Stimulated activated CD8-positive, alpha-beta memory T cell treated with anti-CD3 and anti-CD28 coated beads, Interleukin-4, amount 100 ng/mL, for 24 hours (primary cell): Measurements from ENCODE around the gene SEPTIN6.

Experiments
- DNase-seq: peaks from one replicate; pipeline ENCODE4 v3.0.0-alpha.2; 2020; ENCODE audit warnings: low read depth

The SEPTIN6 gene

GRCh38 chrX:119693040-119693995 lies at the start of gene SEPTIN6:
Gene SEPTIN6, minus strand, starts transcription at chrX:119693168. Its CDS starts 63 bp downstream, at chrX:119693105.
- DNase-seq = peak; percentile 74

- DNase-seq = no peak
These were observed 45.8 kb upstream of the SEPTIN6 start for GRCh38 chrX:119738742-119739141.

GRCh38 chrX:119736206-119736764 lies 43.3 kb upstream of the SEPTIN6 start:
- no peak for DNase-seq

- DNase-seq = no peak
These were observed 42.5 kb upstream of the SEPTIN6 start for GRCh38 chrX:119735467-119735866.

- DNase-seq = no peak
These were observed 42.0 kb upstream of the SEPTIN6 start for GRCh38 chrX:119734897-119735339.

- DNase-seq = peak; percentile 33
These were observed 36.6 kb upstream of the SEPTIN6 start for GRCh38 chrX:119729408-119730201.

GRCh38 chrX:119728487-119728886 lies 35.5 kb upstream of the SEPTIN6 start:
- no peak for DNase-seq

- DNase-seq = no peak
These were observed 34.1 kb upstream of the SEPTIN6 start for GRCh38 chrX:119726900-119727555.

GRCh38 chrX:119721926-119722325 lies 29.0 kb upstream of the SEPTIN6 start:
- DNase-seq = no peak

GRCh38 chrX:119721487-119721886 lies 28.5 kb upstream of the SEPTIN6 start:
- no peak for DNase-seq

- no peak for DNase-seq
These were observed 16.7 kb upstream of the SEPTIN6 start for GRCh38 chrX:119709630-119710029.

- DNase-seq = no peak
These were observed 16.0 kb upstream of the SEPTIN6 start for GRCh38 chrX:119708936-119709335.

- no peak for DNase-seq
These were observed 13.6 kb upstream of the SEPTIN6 start for GRCh38 chrX:119706616-119707015.

- no peak for DNase-seq
These were observed 5.9 kb upstream of the SEPTIN6 start for GRCh38 chrX:119698845-119699244.

GRCh38 chrX:119696251-119696890 lies 3.4 kb upstream of the SEPTIN6 start:
- DNase-seq = no peak

- DNase-seq = no peak
These were observed 2.6 kb upstream of the SEPTIN6 start for GRCh38 chrX:119695535-119696050.

GRCh38 chrX:119694601-119695534 lies 1.9 kb upstream of the SEPTIN6 start:
- DNase-seq = no peak

GRCh38 chrX:119693996-119694451 lies 1.1 kb upstream of the SEPTIN6 start:
- DNase-seq = no peak

GRCh38 chrX:119692191-119693039 lies 553 bp downstream of the SEPTIN6 start:
- DNase-seq = peak; percentile 60
